B cell (primary cell): ENCODE data around the gene ZNF839. TPM values are rescaled to one million over a fixed set of nuclear protein-coding genes. Genes with fewer than 3 reads are reported as not detected.

ENCODE experiments used
- ATAC-seq: fragments of 200-7000 bp; cut with Tn5 transposase; one replicate; pipeline ENCODE4 v1.10.0; 2021; ENCODE audit warnings: low read depth, mild to moderate bottlenecking, moderate number of reproducible peaks, moderate library complexity
- CTCF ChIA-PET: fragments of 350-600 bp; sonication (Branson Sonifier 250); formaldehyde crosslinking; loops from one replicate; lab custom pipeline; 2021; ENCODE audit warnings: antibody characterized with exemption, inconsistent platforms; lab: Charles Lee
- POLR2A ChIA-PET: fragments of 350-600 bp; sonication (Branson Sonifier 250); formaldehyde crosslinking; loops from one replicate; lab custom pipeline; 2021; ENCODE audit warnings: antibody characterized with exemption; lab: Charles Lee
- DNase-seq: peaks from one replicate; pipeline ENCODE4 v3.0.0; 2013
- H2AFZ ChIP-seq: 2 replicates; pipeline ENCODE4 v1.6.1; 2012; ENCODE audit warnings: mild to moderate bottlenecking, low read depth, low read length; ENCODE audit not compliant: insufficient read depth, poor library complexity, severe bottlenecking
- H3K27ac ChIP-seq, 2 donors: 1 replicate in 1 of 2; 2 replicates in 1 of 2; pipeline ENCODE4 v1.5.1; 2012 to 2013; ENCODE audit warnings: low read length in 2 of 2, mild to moderate bottlenecking in 2 of 2, moderate library complexity in 1 of 2
- H3K27me3 ChIP-seq, 4 experiments: fragments of 200-600 bp in 1 of 4; sonication (generic) in 1 of 4; replicated peaks in 1 of 4; 1 replicate in 2 of 4; 2 replicates in 2 of 4; pipeline versions ENCODE4 v1.6.1 to v1.7.0; 2013 to 2016; ENCODE audit warnings: low read length in 3 of 4, mild to moderate bottlenecking in 2 of 4, mixed read lengths in 1 of 4, moderate library complexity in 1 of 4; ENCODE audit not compliant: insufficient read depth in 4 of 4, control insufficient read depth in 3 of 4; ENCODE audit errors: control extremely low read depth in 1 of 4
- H3K36me3 ChIP-seq, 2 experiments: replicated peaks in 1 of 2; 1 replicate in 1 of 2; 2 replicates in 1 of 2; pipeline versions ENCODE4 v1.6.1 to v1.7.1; 2013; ENCODE audit warnings: low read length in 1 of 2; ENCODE audit not compliant: insufficient read depth in 2 of 2, control insufficient read depth in 1 of 2; ENCODE audit errors: control extremely low read depth in 1 of 2, extremely low read depth in 1 of 2
- H3K4me1 ChIP-seq, 2 donors: fragments of 200-600 bp in 1 of 2; sonication (generic) in 1 of 2; 1 replicate in 1 of 2; 2 replicates in 1 of 2; pipeline versions ENCODE4 v1.5.1 to v1.6.1; 2013 to 2017; ENCODE audit warnings: low read length in 2 of 2; ENCODE audit not compliant: control insufficient read depth in 2 of 2, insufficient read depth in 2 of 2
- H3K4me2 ChIP-seq: replicated peaks from 2 replicates; pipeline ENCODE3; 2012; ENCODE audit warnings: mild to moderate bottlenecking, low read depth, low read length; ENCODE audit not compliant: poor library complexity, severe bottlenecking
- H3K4me3 ChIP-seq, 5 experiments: fragments of 200-600 bp in 1 of 5; sonication (generic) in 1 of 5; 1 replicate in 3 of 5; 2 replicates in 2 of 5; pipeline versions ENCODE4 v1.5.1 to v1.7.0; 2011 to 2016; ENCODE audit warnings: low read length in 4 of 5, mild to moderate bottlenecking in 4 of 5, low read depth in 2 of 5, control low read depth in 1 of 5, moderate library complexity in 1 of 5; ENCODE audit not compliant: insufficient read depth in 1 of 5; ENCODE audit errors: control extremely low read depth in 1 of 5, extremely low read depth in 1 of 5
- H3K79me2 ChIP-seq: fragments of 200-600 bp; sonication (generic); one replicate; pipeline ENCODE4 v1.6.0; 2016; ENCODE audit warnings: low read length; ENCODE audit not compliant: control insufficient read depth, insufficient read depth
- H3K9ac ChIP-seq: fragments of 200-600 bp; sonication (generic); 2 replicates; pipeline ENCODE4 v1.6.1; 2017; ENCODE audit warnings: mild to moderate bottlenecking, low read length, moderate library complexity
- H3K9me3 ChIP-seq, 3 donors: one replicate each; pipeline versions ENCODE4 v1.6.1 to v1.7.1; 2013; ENCODE audit warnings: low read length in 2 of 3; ENCODE audit not compliant: control insufficient read depth in 2 of 3, insufficient read depth in 1 of 3; ENCODE audit errors: control extremely low read depth in 1 of 3
- H4K20me1 ChIP-seq: 2 replicates; pipeline ENCODE4 v1.6.0; 2012; ENCODE audit warnings: mild to moderate bottlenecking, low read length; ENCODE audit not compliant: insufficient read depth, control insufficient read depth, poor library complexity, severe bottlenecking
- H3K27ac Mint-ChIP-seq: one replicate; pipeline ENCODE4 v1.8.0; 2021; ENCODE audit warnings: mixed read lengths
- H3K27me3 Mint-ChIP-seq: one replicate; pipeline ENCODE4 v1.8.0; 2021; ENCODE audit warnings: mixed read lengths
- H3K4me1 Mint-ChIP-seq: one replicate; pipeline ENCODE4 v1.8.0; 2021; ENCODE audit warnings: mixed read lengths
- H3K4me3 Mint-ChIP-seq: one replicate; pipeline ENCODE4 v1.8.0; 2021; ENCODE audit warnings: mixed read lengths
- H3K9me3 Mint-ChIP-seq: one replicate; pipeline ENCODE4 v1.8.0; 2022; ENCODE audit warnings: mixed read lengths; ENCODE audit not compliant: insufficient read depth
- CTCF ChIP-seq: fragments of 200-600 bp; IDR thresholded peaks from one replicate; pipeline ENCODE4 v1.8.0; 2022; ENCODE audit warnings: antibody characterized with exemption, mild to moderate bottlenecking
- EZH2 ChIP-seq: IDR thresholded peaks from 2 replicates; pipeline ENCODE4 v1.6.1; 2012; ENCODE audit warnings: borderline replicate concordance, low read depth, mild to moderate bottlenecking, moderate library complexity, low read length; ENCODE audit not compliant: insufficient read depth, poor library complexity, severe bottlenecking
- WGBS: methylation state at CpG from one replicate; pipeline ENCODE4 v1.1.5; 2013; ENCODE audit warnings: missing lambda C conversion rate; ENCODE audit not compliant: insufficient coverage; 5-methylcytosine and 5-hydroxymethylcytosine counted together
- intact Hi-C: fragments of 100-400 bp; cut with micrococcal nuclease; formaldehyde crosslinking; loops from one replicate; pipeline ENCODE4 v1.10.0; 2022
- polyA plus RNA-seq: library from polyadenylated mRNA; depleted of rRNA; stranded (reverse); fragments of >200 nt; gene quantifications from 2 replicates; pipeline ENCODE4 v1.2.3, GENCODE V29; 2012
- total RNA-seq, 2 donors: library from RNA; stranded (reverse); fragments of 120-200 nt in 1 of 2; gene quantifications; 1 replicate in 1 of 2; 2 replicates in 1 of 2; pipeline versions ENCODE4 v1.2.3 to v1.2.4, GENCODE V29; 2013 to 2022

The ZNF839 gene
- total and polyA plus RNA-seq, 2 donors (not counting 1 experiment from before 2014, with no cell fraction given) = 22.8 to 28.8 TPM

DNA sequence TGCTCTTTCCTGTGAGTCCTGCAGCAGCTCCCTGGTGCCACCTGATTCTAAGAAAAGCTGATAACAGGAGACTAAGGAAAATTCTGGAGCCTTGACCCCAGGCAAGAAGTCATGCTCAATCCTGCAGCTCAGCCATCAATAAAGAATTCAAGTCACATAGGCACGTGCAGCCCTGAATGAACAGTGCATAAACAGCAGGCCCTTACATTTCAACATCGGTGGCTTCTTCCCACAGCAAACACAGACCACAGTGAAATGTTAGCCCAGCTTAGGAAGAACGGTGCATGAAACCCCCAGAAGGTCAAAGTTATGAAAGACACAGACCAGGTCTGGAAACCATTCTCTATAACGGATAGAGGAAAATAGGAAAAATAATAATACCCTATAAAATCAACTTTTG is 32.7 kb downstream of the ZNF839 start:
- Mint-ChIP-seq H3K27ac (no peak overlapping the region), H3K4me1 (no peaks in the 10 kb centered on the region), H3K4me3 (no peak overlapping the region), H3K27me3 (no peaks in the 10 kb centered on the region), H3K9me3 (no peaks in the 10 kb centered on the region)
- Histone ChIP-seq H3K4me1 (no peaks in the 10 kb centered on the region), H3K9ac (no peak overlapping the region), H3K4me3 (no peak overlapping the region), H2AFZ (no peak overlapping the region), H3K27me3 (no peaks in the 10 kb centered on the region), H3K36me3 (peaks cover 0 to 71% of the 10 kb centered on the region in 2 experiments), H3K27ac (no peak overlapping the region), H3K4me2 (no peak overlapping the region), H3K79me2 (peaks cover 10% of the 10 kb centered on the region), H4K20me1 (peaks cover 3% of the 10 kb centered on the region), H3K9me3 (no peaks in the 10 kb centered on the region)
- 100% methylated on average over 2 of the region's 4 CpGs for WGBS
- intact Hi-C loops = no loop called here
- no peak for ATAC-seq
- DNase-seq = no peak
- POLR2A ChIA-PET = no interaction called here
- CTCF ChIA-PET = interaction anchor here (0.6 kb wide), 1 partner anchor 672 kb away, joined by 6 read pairs; no protein-coding TSS in a partner anchor
- no peak for TF ChIP-seq EZH2
- TF ChIP-seq CTCF = no peak

DNA sequence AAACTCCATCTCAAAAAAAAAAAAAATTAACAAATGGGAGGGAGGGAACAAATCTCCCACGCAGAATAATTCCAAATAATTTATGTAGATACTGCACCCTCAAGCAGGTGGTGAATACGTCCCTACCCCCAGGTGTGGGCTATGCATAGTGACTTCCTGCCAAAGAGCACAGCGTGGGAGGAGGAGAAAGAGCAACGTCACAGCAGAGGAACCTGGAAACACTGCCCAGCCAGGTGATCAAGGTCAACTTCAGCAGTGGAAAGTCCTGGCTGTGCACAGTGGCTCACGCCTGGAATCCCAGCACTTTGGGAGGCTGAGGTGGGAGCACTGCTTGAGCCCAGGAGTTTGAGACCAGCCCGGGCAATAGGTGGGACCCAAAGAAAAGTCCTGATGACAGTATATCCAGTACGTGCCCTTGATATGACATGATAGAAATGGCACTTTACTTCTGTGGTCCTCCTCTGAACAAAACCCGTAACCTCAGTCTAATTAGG is 33.6 kb downstream of the ZNF839 start:
- WGBS = 94% methylated on average over 6 of the region's 8 CpGs
- no peak overlapping the region for H3K9ac ChIP-seq
- no peaks in the 10 kb centered on the region for H3K27me3 Mint-ChIP-seq
- no peaks in the 10 kb centered on the region for H3K27me3 ChIP-seq
- peaks cover 10% of the 10 kb centered on the region for H3K79me2 ChIP-seq
- POLR2A ChIA-PET = no interaction called here
- peaks cover 3% of the 10 kb centered on the region for H4K20me1 ChIP-seq
- CTCF ChIA-PET = no interaction called here
- H3K9me3 ChIP-seq = no peaks in the 10 kb centered on the region
- H3K27ac ChIP-seq = no peak overlapping the region
- DNase-seq = no peak
- H3K4me3 ChIP-seq = no peak overlapping the region
- no peak overlapping the region for H2AFZ ChIP-seq
- TF ChIP-seq CTCF (no peak), EZH2 (no peak)
- no peaks in the 10 kb centered on the region for H3K9me3 Mint-ChIP-seq
- no peaks in the 10 kb centered on the region for H3K4me1 Mint-ChIP-seq
- H3K4me1 ChIP-seq = no peaks in the 10 kb centered on the region
- H3K4me2 ChIP-seq = no peak overlapping the region
- intact Hi-C loops = no loop called here
- no peak overlapping the region for H3K4me3 Mint-ChIP-seq
- H3K36me3 ChIP-seq = peaks cover 0 to 71% of the 10 kb centered on the region in 2 experiments
- no peak for ATAC-seq
- no peak overlapping the region for H3K27ac Mint-ChIP-seq
